Cardiac fibroblast (primary cell): ENCODE measurements around the gene MIEF2.

Experiments used
- DNase-seq, 2 donors: peaks; one replicate each; pipeline versions ENCODE4 v3.0.0 to v3.0.0-alpha.2; 2010; ENCODE audit warnings: low read depth in 2 of 2
- H3K4me3 ChIP-seq, 2 donors: replicated peaks in 1 of 2; 1 replicate in 1 of 2; 2 replicates in 1 of 2; pipeline ENCODE4 v1.5.1; 2011; ENCODE audit warnings: low read depth in 2 of 2, low read length in 2 of 2, mild to moderate bottlenecking in 2 of 2, moderate library complexity in 1 of 2
- CTCF ChIP-seq: IDR thresholded peaks from one replicate; pipeline ENCODE4 v1.5.1; 2011; ENCODE audit warnings: low read depth, mild to moderate bottlenecking, low read length, inconsistent platforms

MIEF2 gene

GRCh38 chr17:18245038-18245776 is 15.3 kb upstream of the MIEF2 start:
- no peak for TF ChIP-seq CTCF
- no peak overlapping the region for H3K4me3 ChIP-seq
- peak in 1 of 2 donors; percentile 33 for DNase-seq

GRCh38 chr17:18246109-18246725 is 14.2 kb upstream of the MIEF2 start:
- no peak for TF ChIP-seq CTCF
- no peak for DNase-seq
- H3K4me3 ChIP-seq = no peak overlapping the region

GRCh38 chr17:18246880-18247612 is 13.4 kb upstream of the MIEF2 start:
- no peak for TF ChIP-seq CTCF
- no peak overlapping the region for H3K4me3 ChIP-seq
- peak; percentile 40 for DNase-seq

GRCh38 chr17:18247613-18248001 is 12.9 kb upstream of the MIEF2 start:
- H3K4me3 ChIP-seq = no peak overlapping the region
- TF ChIP-seq CTCF = no peak
- DNase-seq = no peak

- no peak overlapping the region for H3K4me3 ChIP-seq
- DNase-seq = peak; percentile 77 to 83
- TF ChIP-seq CTCF = peak; percentile 69
Observed at GRCh38 chr17:18248300-18248731, 12.1 kb upstream of the MIEF2 start.

GRCh38 chr17:18248811-18249210 is 11.7 kb upstream of the MIEF2 start:
- no peak for TF ChIP-seq CTCF
- H3K4me3 ChIP-seq = no peak overlapping the region
- DNase-seq = no peak
